Activated CD4-positive, alpha-beta T cell treated with anti-CD3 and anti-CD28 coated beads, Interleukin-2, amount 50 U/mL, for 16 hours (primary cell): Measurements from ENCODE around the gene PRKACG.

Source experiments
- DNase-seq: peaks from one replicate; pipeline ENCODE4 v3.0.0-alpha.2; 2020

PRKACG gene

DNA sequence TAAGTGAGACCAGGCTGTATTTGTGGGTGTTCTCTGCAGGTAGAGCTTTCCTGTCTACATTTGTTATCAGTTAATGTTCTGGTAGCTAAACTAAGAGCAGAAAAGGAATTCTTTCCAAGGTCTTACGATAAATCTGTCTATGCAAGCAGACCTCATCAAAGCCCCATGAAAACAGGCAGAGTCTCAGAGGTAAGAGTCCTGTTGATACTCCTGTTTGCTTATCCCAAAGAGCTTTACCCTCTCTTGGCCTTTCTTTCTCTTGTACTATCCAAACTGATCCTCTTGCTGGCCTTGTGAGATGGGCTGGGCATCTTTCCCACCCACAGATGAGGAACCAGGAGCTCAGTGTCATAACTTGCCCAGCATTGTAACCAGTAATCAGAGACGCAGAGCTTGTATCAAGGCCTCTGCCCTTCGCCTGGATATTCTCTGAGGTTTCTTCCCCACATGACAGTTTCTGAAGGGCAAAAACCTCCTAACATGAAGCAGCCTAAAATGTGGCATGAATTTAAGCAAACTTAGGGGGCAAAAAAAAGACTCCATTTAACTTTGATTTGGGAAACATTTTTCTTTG, 33.5 kb downstream of the PRKACG start:
- no peak for DNase-seq

DNA sequence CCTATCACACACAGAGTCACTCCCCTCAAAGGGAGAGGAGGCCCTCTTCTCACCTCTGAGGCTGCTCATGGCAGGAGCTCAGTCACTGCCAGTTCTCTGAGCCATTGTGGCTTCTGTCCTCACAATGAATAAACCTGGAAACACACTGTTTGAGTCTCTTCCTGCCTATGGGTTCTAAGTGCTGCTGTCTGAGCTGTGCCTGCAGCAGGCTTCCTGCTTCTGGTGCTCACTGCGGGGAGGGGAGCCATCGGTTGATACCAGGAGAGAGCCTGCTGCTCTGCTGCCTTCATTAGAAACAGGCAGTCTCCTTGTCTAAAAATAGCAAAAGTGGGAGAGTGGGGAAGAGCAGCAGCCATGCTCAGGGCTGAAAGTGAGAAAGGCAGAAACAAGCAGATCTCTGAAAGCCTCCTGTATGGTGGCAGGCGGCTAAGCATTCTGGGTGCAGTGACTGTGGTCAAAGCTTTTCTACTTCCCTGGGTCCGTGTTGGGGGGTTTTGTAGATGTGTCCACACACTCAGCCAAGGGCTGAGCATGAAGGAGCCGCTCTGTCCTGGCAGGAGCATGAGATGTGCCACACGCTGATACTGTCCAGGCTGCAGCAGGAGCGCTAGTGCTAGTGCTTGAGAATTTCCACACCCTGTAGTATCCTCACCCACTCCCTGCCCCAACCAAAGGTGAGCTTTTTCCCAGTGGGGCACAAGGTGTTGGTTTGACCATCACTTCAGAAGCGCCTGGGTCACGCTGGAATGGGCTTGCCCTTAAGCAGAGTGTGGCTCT, 34.2 kb downstream of the PRKACG start:
- DNase-seq: peak; percentile 81

DNA sequence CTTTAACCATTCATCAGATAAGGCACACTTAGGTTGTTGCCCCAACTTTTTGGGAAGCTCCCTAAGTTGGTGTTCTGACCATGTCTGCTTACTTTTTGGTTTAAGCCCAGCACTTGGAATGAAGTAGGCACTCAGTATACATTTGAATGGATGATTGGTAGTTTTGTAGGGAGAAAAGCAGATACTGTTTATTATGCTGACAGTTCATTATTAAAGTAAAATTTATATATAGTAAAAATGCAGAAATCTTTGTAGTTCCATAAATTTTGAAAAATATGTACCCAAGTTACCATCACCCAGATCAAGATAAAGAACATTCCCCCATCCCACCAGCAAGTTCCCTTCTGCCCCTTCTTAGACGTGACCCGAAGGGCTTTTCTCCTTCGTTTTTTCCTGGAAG, 35.4 kb downstream of the PRKACG start:
- DNase-seq: no peak

DNA sequence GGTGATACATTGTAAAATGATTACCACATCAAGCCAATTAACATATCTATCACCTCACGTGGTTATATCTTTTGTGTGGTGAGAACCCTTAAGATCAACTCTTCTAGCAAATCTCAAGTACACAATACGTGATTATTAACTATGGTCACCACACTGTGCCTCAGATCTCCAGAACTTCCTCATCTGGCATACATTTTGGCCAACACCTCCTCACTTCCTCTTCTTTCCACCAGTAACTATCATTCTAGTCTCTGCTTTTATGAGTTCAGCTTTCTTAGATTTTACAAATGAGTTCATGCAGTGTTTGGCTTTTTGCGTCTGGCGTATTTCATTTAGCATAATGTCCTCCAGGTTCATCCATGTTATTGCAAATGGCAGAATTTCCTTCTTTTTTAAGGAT, 35.8 kb downstream of the PRKACG start:
- DNase-seq: no peak

DNA sequence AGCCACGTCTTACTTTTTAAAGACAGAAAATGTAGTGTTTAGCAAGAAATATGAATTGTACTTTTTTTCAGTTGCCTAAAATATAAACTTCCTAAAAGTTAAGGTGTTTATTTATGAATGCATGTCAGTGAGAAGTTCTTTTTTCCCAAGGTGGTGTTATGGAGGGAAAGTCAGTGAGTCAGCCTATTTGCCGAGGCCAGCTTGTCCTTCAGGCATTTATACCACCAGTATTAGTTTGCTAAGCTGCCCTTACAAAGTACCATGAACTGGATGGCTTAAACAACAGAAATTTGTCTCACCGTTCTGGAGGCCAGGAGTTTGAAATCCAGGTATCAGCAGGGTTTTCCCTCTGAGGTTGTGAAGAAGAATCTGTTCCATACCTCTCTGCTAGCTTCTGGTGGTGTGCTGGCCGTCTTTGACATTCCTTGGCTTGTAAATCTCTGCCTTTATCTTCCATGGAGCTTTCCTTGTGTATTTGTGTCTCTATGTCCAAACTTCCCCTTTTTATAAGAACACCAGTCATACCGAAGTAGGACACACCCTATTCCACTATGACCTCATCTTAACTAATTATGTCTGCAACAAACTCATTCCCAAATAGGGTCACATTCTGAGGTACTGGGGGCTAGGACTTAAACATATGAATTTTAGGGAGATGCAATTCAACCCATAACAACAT, 38.4 kb downstream of the PRKACG start:
- DNase-seq: no peak

DNA sequence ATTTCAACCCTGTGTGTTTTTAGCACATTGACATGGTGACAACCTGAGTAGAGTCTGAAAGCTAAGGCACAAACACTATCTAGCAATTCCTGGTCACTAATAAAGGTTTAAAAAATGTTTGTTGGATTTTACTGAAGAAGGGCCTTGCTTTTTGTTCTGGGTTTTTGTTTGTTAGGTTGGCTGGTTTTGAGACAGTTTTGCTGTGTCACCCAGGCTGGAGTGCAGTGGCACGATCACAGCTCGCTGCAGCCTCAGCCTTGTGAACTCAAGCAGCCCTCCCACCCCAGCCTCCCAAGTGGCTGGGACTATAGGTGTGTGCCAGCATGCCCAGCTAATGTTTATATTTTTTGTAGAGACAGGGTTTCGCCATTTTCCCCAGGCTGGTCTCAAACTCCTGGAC, 39.0 kb downstream of the PRKACG start:
- no peak for DNase-seq

DNA sequence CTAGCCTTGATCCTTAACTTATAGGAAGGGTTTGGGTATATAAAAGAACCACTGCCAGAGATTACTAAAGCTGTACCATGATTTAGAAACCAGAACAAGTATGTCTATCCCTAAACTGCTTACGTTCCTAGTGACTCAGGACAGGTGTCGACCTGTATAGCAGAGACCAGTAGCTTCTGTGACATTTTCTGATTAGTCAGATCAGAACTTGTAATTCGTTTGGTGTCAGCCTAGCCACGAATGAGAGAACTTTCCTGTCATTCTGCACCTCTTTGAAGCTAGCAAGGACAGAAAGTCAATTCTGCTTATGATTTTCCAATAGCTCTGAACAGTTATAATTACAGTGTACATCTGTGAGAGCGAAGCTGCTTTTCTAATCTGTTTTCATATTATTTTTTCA, 39.5 kb downstream of the PRKACG start:
- peak; percentile 95 for DNase-seq

DNA sequence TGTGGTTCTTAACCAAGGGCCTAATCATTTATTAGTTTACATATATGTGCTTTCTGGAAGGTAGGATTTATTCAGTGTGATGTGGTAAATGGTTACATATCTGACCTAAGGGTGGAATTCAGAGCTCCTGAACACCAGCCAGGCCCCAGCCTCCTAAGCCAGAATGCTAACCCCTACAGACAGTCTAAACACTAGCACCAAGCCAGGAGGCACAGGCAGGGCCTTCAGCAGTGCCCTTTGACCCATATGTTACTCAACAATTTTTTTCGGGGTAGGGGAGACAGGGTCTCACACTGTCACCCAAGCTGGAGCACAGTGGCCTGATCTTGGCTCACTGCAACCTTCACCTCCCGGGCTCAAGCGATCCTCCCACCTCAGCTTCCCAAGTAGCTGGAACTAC, 40.3 kb downstream of the PRKACG start:
- no peak for DNase-seq

DNA sequence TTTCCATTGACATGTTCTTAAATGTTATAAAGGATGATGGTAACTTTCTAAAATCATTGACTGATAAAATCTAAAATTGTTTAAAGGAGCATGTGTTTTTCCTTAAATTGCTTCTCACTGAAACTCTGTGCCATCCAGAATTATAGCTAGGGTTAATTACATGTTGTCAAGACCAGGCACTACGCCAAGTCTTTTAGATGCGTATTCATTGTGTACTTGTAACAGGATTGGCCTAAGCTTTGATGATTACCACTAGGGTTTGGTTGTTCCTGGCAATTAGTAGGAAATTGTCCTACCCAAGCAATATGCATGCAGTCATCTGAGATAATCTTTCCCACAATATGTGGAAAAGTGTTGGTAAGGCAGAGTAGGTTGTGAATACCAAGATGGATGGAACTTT, 43.8 kb downstream of the PRKACG start:
- DNase-seq: no peak

DNA sequence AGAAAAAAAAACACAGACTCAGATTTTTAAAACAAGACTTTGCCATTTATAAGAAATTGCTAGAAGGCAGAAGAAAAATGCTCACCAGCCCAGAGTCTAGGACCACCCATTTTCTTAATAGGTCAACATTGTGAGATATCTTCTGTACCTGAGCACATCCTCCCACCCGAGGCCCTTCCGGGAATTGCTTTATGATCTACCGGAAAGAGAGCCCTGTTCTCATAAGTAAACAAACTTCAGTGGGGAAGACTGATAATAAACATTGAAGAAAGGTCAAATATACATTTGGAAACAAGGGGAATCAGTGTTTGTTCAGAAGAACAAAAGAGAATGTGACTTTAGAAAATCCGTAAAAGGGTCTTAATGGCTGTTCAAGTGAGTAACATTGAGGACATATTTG, 44.4 kb downstream of the PRKACG start:
- DNase-seq: no peak

DNA sequence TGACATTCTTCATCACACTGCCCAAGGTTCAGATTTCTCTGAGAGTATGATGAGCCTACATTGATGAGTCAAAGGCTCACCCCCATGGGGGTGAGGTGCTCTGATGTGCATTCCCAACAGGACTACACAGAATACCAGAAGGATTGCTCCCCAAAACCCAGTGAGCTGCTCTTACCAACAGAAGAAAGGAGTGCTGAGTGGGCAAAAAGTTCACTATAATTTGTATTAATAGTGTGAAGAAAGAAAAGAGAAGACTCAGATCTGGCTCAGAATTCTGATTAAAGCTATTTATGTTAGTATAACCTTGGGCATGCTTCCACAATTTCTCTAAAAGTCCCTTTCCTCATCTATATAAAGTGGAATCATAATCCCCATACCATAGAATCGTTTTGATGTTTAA, 46.1 kb downstream of the PRKACG start:
- no peak for DNase-seq

DNA sequence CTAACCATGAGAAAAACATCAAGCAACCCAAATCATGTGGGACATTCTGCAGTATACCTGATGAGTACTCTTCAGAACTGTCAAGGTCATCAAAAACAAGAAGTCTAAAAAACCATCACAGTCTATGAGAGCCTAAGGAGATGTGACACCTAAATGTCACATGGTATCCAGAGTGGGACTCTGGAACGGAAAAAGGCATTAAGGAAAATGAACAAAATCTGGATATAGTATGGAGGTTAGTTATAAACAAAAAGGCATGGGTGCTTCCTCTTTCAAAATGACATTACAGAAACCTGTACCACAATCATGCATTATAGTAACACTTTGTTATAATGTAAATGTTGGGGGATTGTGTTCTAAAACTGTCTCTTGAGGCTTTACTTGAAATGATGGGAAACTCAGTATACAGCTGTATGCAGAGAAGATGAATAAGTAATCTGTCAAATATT, 47.4 kb downstream of the PRKACG start:
- DNase-seq: no peak

DNA sequence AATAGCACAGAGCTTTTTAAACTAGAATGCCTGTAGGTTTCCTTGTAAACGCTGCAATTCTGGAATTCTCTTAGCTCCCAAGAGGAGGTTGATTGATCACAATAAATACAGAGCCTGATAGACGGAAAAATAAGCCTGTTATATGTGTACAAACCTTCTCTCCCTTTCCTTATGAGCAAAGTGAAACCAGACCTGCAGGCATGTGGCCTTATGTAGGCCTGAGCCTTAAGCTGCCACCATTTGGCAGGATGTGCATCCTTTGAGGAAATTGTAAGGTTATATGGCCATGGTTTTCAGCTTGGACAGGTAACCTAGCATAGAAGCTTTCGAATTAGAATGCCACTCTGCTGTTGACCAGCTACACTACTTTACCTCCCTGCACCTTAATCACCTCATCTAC, 49.1 kb downstream of the PRKACG start:
- DNase-seq: no peak

DNA sequence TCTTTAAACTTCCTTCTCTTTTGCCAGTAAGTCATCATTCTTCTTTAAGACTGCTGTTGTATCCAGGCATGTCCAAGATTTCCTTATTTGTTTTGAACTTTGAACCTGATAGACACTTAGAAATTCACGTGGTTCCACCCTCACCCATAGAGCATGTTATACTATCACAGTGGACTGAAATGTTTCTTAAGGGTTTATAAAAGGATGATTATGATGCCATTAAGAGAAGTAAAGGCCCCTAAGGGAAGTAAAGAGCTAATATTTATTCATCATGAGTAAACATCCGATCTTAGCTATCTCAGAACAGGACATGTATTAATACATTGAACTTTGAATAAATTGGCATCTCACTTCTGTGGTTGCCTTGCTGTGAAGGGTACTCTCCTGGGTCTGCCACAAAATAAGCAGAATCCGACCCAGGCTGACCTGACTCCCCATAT, 49.8 kb downstream of the PRKACG start:
- no peak for DNase-seq

DNA sequence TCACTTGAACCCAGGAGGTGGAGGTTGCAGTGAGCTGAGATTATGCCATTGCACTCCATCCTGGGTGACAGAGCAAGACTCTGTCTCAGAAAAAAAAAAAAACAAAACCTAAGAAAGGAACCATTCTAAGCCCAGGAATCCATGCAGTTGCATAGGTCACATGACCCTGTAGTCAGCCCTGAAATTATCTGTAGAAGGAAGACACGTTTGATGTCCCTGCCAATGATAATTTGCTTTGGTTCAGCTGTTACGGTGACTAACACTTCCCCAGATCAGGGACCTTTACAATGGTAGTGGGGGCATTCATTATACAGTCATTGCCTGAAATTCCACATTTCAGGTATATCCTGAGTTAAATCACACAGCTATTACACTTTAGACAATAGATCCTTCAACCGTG, 50.5 kb downstream of the PRKACG start:
- no peak for DNase-seq
